Smooth muscle cell (in vitro differentiated cells): ENCODE measurements around the gene PCBP3. TPM values are rescaled to one million over a fixed set of nuclear protein-coding genes. Genes with fewer than 3 reads are reported as not detected.

Source experiments
- DNase-seq: peaks from one replicate; lab custom pipeline; 2025; ENCODE audit not compliant: unreplicated experiment; lab: John Stamatoyannopoulos, UW
- H2AFZ ChIP-seq: fragments of 200-600 bp; sonication (generic); 2 replicates; pipeline ENCODE4 v1.6.0; 2016; ENCODE audit warnings: antibody characterized with exemption, low read depth, mild to moderate bottlenecking
- H3F3A ChIP-seq: fragments of 200-600 bp; sonication (generic); 2 replicates; pipeline ENCODE4 v1.6.0; 2017; ENCODE audit warnings: antibody characterized with exemption, low read depth
- H3K27ac ChIP-seq: fragments of 200-600 bp; sonication (generic); 2 replicates; pipeline ENCODE4 v1.5.1; 2016; ENCODE audit warnings: low read depth, mild to moderate bottlenecking
- H3K27me3 ChIP-seq: fragments of 200-600 bp; sonication (generic); 2 replicates; pipeline ENCODE4 v1.6.1; 2016; ENCODE audit warnings: low read depth, mild to moderate bottlenecking
- H3K36me3 ChIP-seq: fragments of 200-600 bp; sonication (generic); 2 replicates; pipeline ENCODE4 v1.5.1; 2016; ENCODE audit warnings: low read depth
- H3K4me1 ChIP-seq: fragments of 200-600 bp; sonication (generic); 2 replicates; pipeline ENCODE4 v1.5.1; 2016; ENCODE audit warnings: low read depth
- H3K4me2 ChIP-seq: fragments of 200-600 bp; sonication (generic); 2 replicates; pipeline ENCODE4 v1.6.0; 2016; ENCODE audit warnings: mild to moderate bottlenecking
- H3K4me3 ChIP-seq: fragments of 200-600 bp; sonication (generic); 2 replicates; pipeline ENCODE4 v1.5.1; 2016; ENCODE audit warnings: mild to moderate bottlenecking
- H3K79me2 ChIP-seq: fragments of 200-600 bp; sonication (generic); 2 replicates; pipeline ENCODE4 v1.6.0; 2016; ENCODE audit warnings: low read depth, mild to moderate bottlenecking
- H3K9ac ChIP-seq: fragments of 200-600 bp; sonication (generic); 2 replicates; pipeline ENCODE4 v1.6.0; 2016; ENCODE audit warnings: low read depth
- H3K9me3 ChIP-seq: fragments of 200-600 bp; sonication (generic); replicated peaks from 2 replicates; pipeline ENCODE4 v1.5.1; 2016; ENCODE audit warnings: low read depth
- H4K20me1 ChIP-seq: fragments of 200-600 bp; sonication (generic); 2 replicates; pipeline ENCODE4 v1.6.0; 2016; ENCODE audit warnings: low read depth
- WGBS: methylation state at CpG from one replicate; pipeline ENCODE4 v1.1.7; 2016; ENCODE audit warnings: low lambda C conversion rate; 5-methylcytosine and 5-hydroxymethylcytosine counted together
- polyA plus RNA-seq: library from polyadenylated mRNA; unstranded; fragments of >200 nt; fragmentation: Nextera tagmentation; extraction: Ambion mirVana; gene quantifications from 2 replicates; pipeline ENCODE4 v1.2.1, GENCODE V29; 2016
- total RNA-seq: library from RNA; depleted of rRNA; stranded (reverse); fragments of >200 nt; gene quantifications from 2 replicates; pipeline ENCODE4 v1.2.3, GENCODE V29; 2014
- TF ChIP-seq, protein P1 (sequence below): fragments of 200-600 bp; sonication (generic); IDR thresholded peaks from 2 replicates; pipeline ENCODE4 v1.5.1; 2017; ENCODE audit warnings: borderline replicate concordance, mild to moderate bottlenecking, antibody characterized with exemption; ENCODE audit not compliant: insufficient read depth, poor library complexity, severe bottlenecking

Gene PCBP3
- total and polyA plus RNA-seq, 2 experiments from 2014 or later, result 8.9 to 23.1 TPM

DNA sequence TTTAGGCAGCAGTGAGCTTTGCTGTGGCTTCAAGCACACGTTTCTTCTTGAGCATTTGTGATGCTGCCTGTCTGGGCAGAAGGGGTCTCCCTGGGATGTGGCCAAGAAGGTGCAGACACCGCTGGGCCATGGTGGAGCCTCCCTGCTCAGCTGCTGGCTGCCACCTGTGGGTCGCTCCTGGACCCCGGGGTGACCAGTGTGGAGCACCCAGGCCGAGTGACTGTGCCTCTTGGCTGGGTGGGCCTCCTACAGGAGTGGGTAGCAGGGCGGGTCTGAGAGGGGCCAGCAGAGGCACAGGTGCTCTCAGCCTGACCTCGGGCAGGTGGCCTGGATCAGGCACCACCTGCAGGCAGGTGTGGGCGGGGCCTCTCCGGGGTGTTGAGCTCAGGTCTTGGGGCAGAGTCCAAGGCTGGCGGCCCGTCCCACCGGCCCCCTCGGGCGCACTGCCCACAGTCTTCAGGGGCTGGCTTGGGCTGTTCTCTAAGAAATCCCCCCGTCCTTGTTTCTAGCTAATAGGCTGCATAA is 296.1 kb downstream of the PCBP3 start:
- H3K27ac ChIP-seq, result no peak overlapping the region
- WGBS, result 95% methylated on average over 15 of the region's 15 CpGs
- DNase-seq, result no peak
- H3K79me2 ChIP-seq, result no peaks in the 10 kb centered on the region
- no peaks in the 10 kb centered on the region for H3K36me3 ChIP-seq
- no peaks in the 10 kb centered on the region for H3K27me3 ChIP-seq
- no peak overlapping the region for H2AFZ ChIP-seq
- H3F3A ChIP-seq, result no peaks in the 10 kb centered on the region
- no peak overlapping the region for H3K4me2 ChIP-seq
- H3K9ac ChIP-seq, result no peak overlapping the region
- no peaks in the 10 kb centered on the region for H4K20me1 ChIP-seq
- TF ChIP-seq, protein P1, sequence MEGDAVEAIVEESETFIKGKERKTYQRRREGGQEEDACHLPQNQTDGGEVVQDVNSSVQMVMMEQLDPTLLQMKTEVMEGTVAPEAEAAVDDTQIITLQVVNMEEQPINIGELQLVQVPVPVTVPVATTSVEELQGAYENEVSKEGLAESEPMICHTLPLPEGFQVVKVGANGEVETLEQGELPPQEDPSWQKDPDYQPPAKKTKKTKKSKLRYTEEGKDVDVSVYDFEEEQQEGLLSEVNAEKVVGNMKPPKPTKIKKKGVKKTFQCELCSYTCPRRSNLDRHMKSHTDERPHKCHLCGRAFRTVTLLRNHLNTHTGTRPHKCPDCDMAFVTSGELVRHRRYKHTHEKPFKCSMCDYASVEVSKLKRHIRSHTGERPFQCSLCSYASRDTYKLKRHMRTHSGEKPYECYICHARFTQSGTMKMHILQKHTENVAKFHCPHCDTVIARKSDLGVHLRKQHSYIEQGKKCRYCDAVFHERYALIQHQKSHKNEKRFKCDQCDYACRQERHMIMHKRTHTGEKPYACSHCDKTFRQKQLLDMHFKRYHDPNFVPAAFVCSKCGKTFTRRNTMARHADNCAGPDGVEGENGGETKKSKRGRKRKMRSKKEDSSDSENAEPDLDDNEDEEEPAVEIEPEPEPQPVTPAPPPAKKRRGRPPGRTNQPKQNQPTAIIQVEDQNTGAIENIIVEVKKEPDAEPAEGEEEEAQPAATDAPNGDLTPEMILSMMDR, result no peak
- H3K4me3 ChIP-seq, result no peak overlapping the region
- H3K4me1 ChIP-seq, result no peaks in the 10 kb centered on the region
- no peaks in the 10 kb centered on the region for H3K9me3 ChIP-seq

DNA sequence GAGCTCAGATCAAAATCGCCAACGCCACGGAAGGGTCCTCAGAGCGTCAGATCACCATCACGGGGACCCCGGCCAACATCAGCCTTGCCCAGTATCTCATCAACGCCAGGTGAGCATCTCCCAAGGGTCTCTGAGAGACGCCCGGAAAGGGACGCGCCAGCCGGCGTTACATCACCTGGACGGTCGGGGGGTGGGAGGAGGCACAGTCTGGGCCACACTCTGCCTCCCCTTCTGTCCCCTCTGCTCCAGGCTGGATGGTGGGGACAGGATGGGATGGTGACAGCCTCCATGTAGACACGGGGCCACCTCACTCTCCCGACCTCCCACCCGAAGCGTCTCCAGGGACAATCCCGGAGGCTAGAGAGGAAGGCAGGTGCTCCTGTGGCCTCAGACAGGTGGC is 296.6 kb downstream of the PCBP3 start:
- Histone ChIP-seq H3K36me3 (no peaks in the 10 kb centered on the region), H3F3A (no peaks in the 10 kb centered on the region), H3K9me3 (no peaks in the 10 kb centered on the region), H3K4me3 (no peak overlapping the region), H3K27ac (no peak overlapping the region), H3K79me2 (no peaks in the 10 kb centered on the region), H3K9ac (no peak overlapping the region), H3K27me3 (no peaks in the 10 kb centered on the region), H2AFZ (no peak overlapping the region), H3K4me2 (no peak overlapping the region), H4K20me1 (no peaks in the 10 kb centered on the region), H3K4me1 (no peaks in the 10 kb centered on the region)
- no peak for DNase-seq
- TF ChIP-seq, protein P1, result no peak
- WGBS, result 95% methylated on average over 20 of the region's 20 CpGs

DNA sequence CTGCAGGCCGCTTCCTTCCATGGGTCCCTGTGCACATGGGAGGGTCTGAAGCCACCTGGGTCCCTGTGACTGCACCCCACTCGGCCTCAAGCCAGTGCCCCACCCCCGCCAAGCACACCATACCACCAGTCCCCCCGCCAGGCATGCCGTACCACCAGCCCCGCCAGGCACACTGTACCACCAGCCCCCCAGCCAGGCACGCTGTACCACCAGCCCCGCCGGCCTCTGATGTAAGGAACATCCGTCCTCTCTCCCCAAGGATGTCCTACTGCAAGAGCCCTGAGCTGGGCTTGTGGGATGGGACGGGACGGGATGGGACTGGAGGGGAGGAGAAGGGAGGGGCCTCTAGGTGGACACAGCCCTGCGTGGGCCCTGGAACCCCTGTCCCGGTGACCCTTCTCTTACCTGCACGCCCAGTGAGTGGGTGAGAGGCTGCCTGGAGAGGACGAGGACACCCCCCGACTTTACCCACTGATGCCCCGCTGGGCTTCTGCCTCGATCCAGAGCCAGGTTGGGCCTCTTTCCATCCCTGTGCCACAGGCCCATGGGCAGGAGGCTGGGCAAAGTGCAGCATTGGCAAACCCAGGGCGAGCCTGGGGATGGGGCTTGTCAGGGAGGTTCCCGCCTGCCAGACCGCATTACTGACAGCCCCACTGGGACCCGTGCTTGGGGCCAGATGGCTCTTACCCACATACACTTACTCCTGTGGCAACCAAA is 297.3 kb downstream of the PCBP3 start:
- Histone ChIP-seq H4K20me1 (no peaks in the 10 kb centered on the region), H3K4me1 (no peaks in the 10 kb centered on the region), H3K9me3 (no peaks in the 10 kb centered on the region), H3K79me2 (no peaks in the 10 kb centered on the region), H3K27me3 (no peaks in the 10 kb centered on the region), H3K4me3 (no peak overlapping the region), H3K4me2 (no peak overlapping the region), H3K27ac (no peak overlapping the region), H2AFZ (no peak overlapping the region), H3K36me3 (no peaks in the 10 kb centered on the region), H3K9ac (no peak overlapping the region), H3F3A (no peaks in the 10 kb centered on the region)
- no peak for DNase-seq
- 95% methylated on average over 17 of the region's 23 CpGs for WGBS
- TF ChIP-seq, protein P1, result no peak

DNA sequence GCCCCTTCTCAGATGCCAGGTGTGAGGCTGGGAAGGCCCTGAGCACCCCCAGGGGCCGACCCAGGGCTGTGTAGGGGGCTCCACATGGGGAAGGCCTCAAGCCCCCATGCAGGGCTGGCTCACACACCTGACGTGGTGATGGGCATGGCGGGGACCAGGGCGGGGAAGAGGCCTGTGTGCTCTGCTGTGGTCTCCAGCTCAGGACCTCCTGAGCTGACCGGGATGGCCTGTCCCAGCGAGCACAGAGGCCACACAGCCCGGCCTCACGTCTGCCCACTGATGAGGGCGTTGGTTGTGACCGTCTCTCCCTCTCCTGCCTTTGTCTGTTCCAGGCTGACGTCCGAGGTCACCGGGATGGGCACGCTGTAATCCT is 297.8 kb downstream of the PCBP3 start:
- Histone ChIP-seq H3K27me3 (no peaks in the 10 kb centered on the region), H3K36me3 (no peaks in the 10 kb centered on the region), H3K9ac (no peak overlapping the region), H3K4me3 (no peak overlapping the region), H3K4me2 (no peak overlapping the region), H3K4me1 (no peaks in the 10 kb centered on the region), H3K27ac (no peak overlapping the region), H3K9me3 (no peaks in the 10 kb centered on the region), H2AFZ (no peak overlapping the region), H3K79me2 (no peaks in the 10 kb centered on the region), H4K20me1 (no peaks in the 10 kb centered on the region), H3F3A (no peaks in the 10 kb centered on the region)
- 97% methylated on average over 14 of the region's 14 CpGs for WGBS
- DNase-seq, result no peak
- TF ChIP-seq, protein P1, result no peak
